Measurements from ENCODE around the gene NNAT. TPM values are rescaled to one million over a fixed set of nuclear protein-coding genes. Genes with fewer than 3 reads are reported as not detected.

NNAT gene
- total and polyA plus RNA-seq, 2 donors (not counting 1 experiment from before 2014, with no cell fraction given), result 0.74 to 0.83 TPM

GRCh38 chr20:37526238-37526838 is 5.3 kb downstream of the NNAT start:
- Histone ChIP-seq H3K9ac (ENCODE audit: insufficient read depth, low read length) (peak overlapping the region; percentile 48), H3K4me1 (ENCODE audit: control insufficient read depth, extremely low read depth, insufficient read depth, low read length) (peaks cover 10% of the 10 kb centered on the region), H3K4me3 (replicated peaks in 1 of 4; ENCODE audit: control extremely low read depth in 1 of 4, insufficient read depth in 1 of 4, low read depth in 3 of 4, low read length in 4 of 4) (peak overlapping the region; percentile 70 to 99 (median 84)), H3K27ac (ENCODE audit: insufficient read depth, low read length) (peak overlapping the region; percentile 94), H3K27me3 (ENCODE audit: control insufficient read depth, insufficient read depth, low read length) (no peaks in the 10 kb centered on the region), H4K20me1 (ENCODE audit: control insufficient read depth, extremely low read depth, insufficient read depth, low read length) (peaks cover 2% of the 10 kb centered on the region), H3K4me2 (ENCODE audit: extremely low read depth, insufficient read depth, low read length) (peak overlapping the region; percentile 99), H3K36me3 (ENCODE audit: control insufficient read depth, insufficient read depth, low read length) (no peaks in the 10 kb centered on the region), H3K9me3 (ENCODE audit: control insufficient read depth, insufficient read depth, low read depth, low read length) (no peaks in the 10 kb centered on the region), H2AFZ (ENCODE audit: low read length) (no peak overlapping the region), H3K79me2 (ENCODE audit: control insufficient read depth, insufficient read depth, low read length) (peaks cover 53% of the 10 kb centered on the region)
- no peak for TF ChIP-seq CTCF (conservative IDR thresholded peaks at IDR 0.05 in 1 of 2, IDR thresholded peaks at IDR 0.05 in 1 of 2; ENCODE audit: low read depth in 1 of 2, low read length in 2 of 2)
- peak in 1 of 2 donors; percentile 51 for DNase-seq (ENCODE audit: low read depth in 2 of 2)

GRCh38 chr20:37526839-37527637 is 6.0 kb downstream of the NNAT start:
- no peaks in the 10 kb centered on the region for H3K9me3 ChIP-seq (ENCODE audit: control insufficient read depth, insufficient read depth, low read depth, low read length)
- H4K20me1 ChIP-seq (ENCODE audit: control insufficient read depth, extremely low read depth, insufficient read depth, low read length), result peaks cover 2% of the 10 kb centered on the region
- no peaks in the 10 kb centered on the region for H3K27me3 ChIP-seq (ENCODE audit: control insufficient read depth, insufficient read depth, low read length)
- TF ChIP-seq CTCF (conservative IDR thresholded peaks at IDR 0.05 in 1 of 2, IDR thresholded peaks at IDR 0.05 in 1 of 2; ENCODE audit: low read depth in 1 of 2, low read length in 2 of 2) (no peak), EZH2 (IDR thresholded peaks at IDR 0.05; ENCODE audit: low read length, missing control alignments) (no peak)
- H3K4me1 ChIP-seq (ENCODE audit: control insufficient read depth, extremely low read depth, insufficient read depth, low read length), result peaks cover 10% of the 10 kb centered on the region
- no peaks in the 10 kb centered on the region for H3K36me3 ChIP-seq (ENCODE audit: control insufficient read depth, insufficient read depth, low read length)
- H3K79me2 ChIP-seq (ENCODE audit: control insufficient read depth, insufficient read depth, low read length), result peaks cover 51% of the 10 kb centered on the region
- peak overlapping the region; percentile 29 for H2AFZ ChIP-seq (ENCODE audit: low read length)
- peak; percentile 30 to 36 for DNase-seq (ENCODE audit: low read depth in 2 of 2)
- H3K4me3 ChIP-seq (replicated peaks in 1 of 4; ENCODE audit: control extremely low read depth in 1 of 4, insufficient read depth in 1 of 4, low read depth in 3 of 4, low read length in 4 of 4), result peak overlapping the region; percentile 70 to 99 (median 84)
- H3K27ac ChIP-seq (ENCODE audit: insufficient read depth, low read length), result peak overlapping the region; percentile 94
- peak overlapping the region; percentile 99 for H3K4me2 ChIP-seq (ENCODE audit: extremely low read depth, insufficient read depth, low read length)
- H3K9ac ChIP-seq (ENCODE audit: insufficient read depth, low read length), result peak overlapping the region; percentile 92

GRCh38 chr20:37527638-37528445 is 6.8 kb downstream of the NNAT start, which contains the start of gene BLCAP:
Gene BLCAP, minus strand, starts transcription at chr20:37527876. Its CDS starts 8,702 bp downstream, at chr20:37519174.
- peak; percentile 81 to 89 for DNase-seq (ENCODE audit: low read depth in 2 of 2)
- peaks cover 47% of the 10 kb centered on the region for H3K79me2 ChIP-seq (ENCODE audit: control insufficient read depth, insufficient read depth, low read length)

More at GRCh38 chr20:37527638-37528445, 6.8 kb downstream of the NNAT start, which contains the start of gene BLCAP:
- Histone ChIP-seq H3K27ac (ENCODE audit: insufficient read depth, low read length) (peak within 1 kb of the TSS; percentile 94), H3K27me3 (ENCODE audit: control insufficient read depth, insufficient read depth, low read length) (no peaks in the 10 kb centered on the region), H3K4me1 (ENCODE audit: control insufficient read depth, extremely low read depth, insufficient read depth, low read length) (peaks cover 10% of the 10 kb centered on the region), H2AFZ (ENCODE audit: low read length) (peak within 1 kb of the TSS; percentile 81), H4K20me1 (ENCODE audit: control insufficient read depth, extremely low read depth, insufficient read depth, low read length) (peaks cover 2% of the 10 kb centered on the region), H3K4me3 (replicated peaks in 1 of 4; ENCODE audit: control extremely low read depth in 1 of 4, insufficient read depth in 1 of 4, low read depth in 3 of 4, low read length in 4 of 4) (peak within 1 kb of the TSS; percentile 70 to 99 (median 84)), H3K9ac (ENCODE audit: insufficient read depth, low read length) (peak within 1 kb of the TSS; percentile 92), H3K9me3 (ENCODE audit: control insufficient read depth, insufficient read depth, low read depth, low read length) (no peaks in the 10 kb centered on the region), H3K36me3 (ENCODE audit: control insufficient read depth, insufficient read depth, low read length) (no peaks in the 10 kb centered on the region), H3K4me2 (ENCODE audit: extremely low read depth, insufficient read depth, low read length) (peak within 1 kb of the TSS; percentile 99)
- no peak for TF ChIP-seq CTCF (conservative IDR thresholded peaks at IDR 0.05 in 1 of 2, IDR thresholded peaks at IDR 0.05 in 1 of 2; ENCODE audit: low read depth in 1 of 2, low read length in 2 of 2)
- no peak for TF ChIP-seq EZH2 (IDR thresholded peaks at IDR 0.05; ENCODE audit: low read length, missing control alignments)

Measured in fibroblast of lung (primary cell).